ENCODE measurements around the gene C9orf40. TPM values are rescaled to one million over a fixed set of nuclear protein-coding genes. Genes with fewer than 3 reads are reported as not detected.

The C9orf40 gene
- polyA plus RNA-seq, 1 of the 3 experiments (the other 2 are of a cell fraction): 2.0 TPM

DNA sequence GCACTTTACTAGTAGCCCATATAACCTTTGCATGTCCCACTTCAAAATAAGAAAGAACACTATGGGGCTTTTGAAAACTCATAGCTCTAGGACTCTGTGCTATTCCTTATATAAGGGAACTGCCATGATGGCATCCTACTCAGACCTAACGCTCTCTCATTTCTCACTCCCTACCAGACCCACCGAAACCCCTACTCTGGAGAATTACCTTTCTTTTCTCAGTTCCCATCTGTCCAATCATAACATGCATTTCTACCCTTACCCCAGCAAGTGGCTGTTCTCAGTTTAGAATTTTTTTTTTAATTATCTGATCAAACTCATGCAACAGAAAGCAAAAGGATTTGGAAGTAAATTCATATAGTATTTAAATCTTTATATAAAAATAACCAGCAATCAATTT, 48.1 kb upstream of the C9orf40 start:
- H4K20me1 ChIP-seq (ENCODE audit: insufficient read depth): no peaks in the 10 kb centered on the region
- H3K27me3 ChIP-seq (ENCODE audit: insufficient read depth): no peaks in the 10 kb centered on the region
- CTCF ChIA-PET: interaction anchor here (1.0 to 9.3 kb wide), 9 partner anchors 11 to 1801 kb away, joined by 3 to 159 read pairs (median 4); partner anchors contain the start of gene C9orf40
- no peak overlapping the region for H3K4me3 ChIP-seq (ENCODE audit: low read depth in 2 of 2, low read length in 1 of 2)
- WGBS (ENCODE audit: low lambda C conversion rate): 100% methylated on average over 2 of the region's 2 CpGs
- no peaks in the 10 kb centered on the region for H3K9me2 ChIP-seq
- H3K79me2 ChIP-seq (ENCODE audit: insufficient read depth): no peaks in the 10 kb centered on the region
- peaks cover 9 to 23% of the 10 kb centered on the region in 2 experiments for H3K36me3 ChIP-seq (replicated peaks in 1 of 2; ENCODE audit: control insufficient read depth in 1 of 2, insufficient read depth in 2 of 2, low read length in 1 of 2)
- TF ChIP-seq NFIC (IDR thresholded peaks at IDR 0.05; ENCODE audit: borderline replicate concordance) (no peak), TCF12 (IDR thresholded peaks at IDR 0.05) (no peak), MXI1 (IDR thresholded peaks at IDR 0.05; ENCODE audit: low read depth, low read length) (no peak), RXRA (IDR thresholded peaks at IDR 0.05; ENCODE audit: borderline replicate concordance, low read depth) (no peak), NRF1 (IDR thresholded peaks at IDR 0.05; ENCODE audit: low read depth, low read length) (no peak), RFX5 (IDR thresholded peaks at IDR 0.05; ENCODE audit: low read length) (no peak), CHD2 (IDR thresholded peaks at IDR 0.05; ENCODE audit: low read length, partially characterized antibody) (no peak), TEAD4 (IDR thresholded peaks at IDR 0.05; ENCODE audit: borderline replicate concordance, insufficient read depth) (no peak), ELF1 (IDR thresholded peaks at IDR 0.05) (no peak)
- TF ChIP-seq, protein P1, sequence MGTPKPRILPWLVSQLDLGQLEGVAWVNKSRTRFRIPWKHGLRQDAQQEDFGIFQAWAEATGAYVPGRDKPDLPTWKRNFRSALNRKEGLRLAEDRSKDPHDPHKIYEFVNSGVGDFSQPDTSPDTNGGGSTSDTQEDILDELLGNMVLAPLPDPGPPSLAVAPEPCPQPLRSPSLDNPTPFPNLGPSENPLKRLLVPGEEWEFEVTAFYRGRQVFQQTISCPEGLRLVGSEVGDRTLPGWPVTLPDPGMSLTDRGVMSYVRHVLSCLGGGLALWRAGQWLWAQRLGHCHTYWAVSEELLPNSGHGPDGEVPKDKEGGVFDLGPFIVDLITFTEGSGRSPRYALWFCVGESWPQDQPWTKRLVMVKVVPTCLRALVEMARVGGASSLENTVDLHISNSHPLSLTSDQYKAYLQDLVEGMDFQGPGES (IDR thresholded peaks at IDR 0.05; ENCODE audit: low read depth, low read length): no peak
- TF ChIP-seq, protein P2, sequence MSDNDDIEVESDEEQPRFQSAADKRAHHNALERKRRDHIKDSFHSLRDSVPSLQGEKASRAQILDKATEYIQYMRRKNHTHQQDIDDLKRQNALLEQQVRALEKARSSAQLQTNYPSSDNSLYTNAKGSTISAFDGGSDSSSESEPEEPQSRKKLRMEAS (IDR thresholded peaks at IDR 0.05; ENCODE audit: low read depth): no peak
- TF ChIP-seq, protein P3, sequence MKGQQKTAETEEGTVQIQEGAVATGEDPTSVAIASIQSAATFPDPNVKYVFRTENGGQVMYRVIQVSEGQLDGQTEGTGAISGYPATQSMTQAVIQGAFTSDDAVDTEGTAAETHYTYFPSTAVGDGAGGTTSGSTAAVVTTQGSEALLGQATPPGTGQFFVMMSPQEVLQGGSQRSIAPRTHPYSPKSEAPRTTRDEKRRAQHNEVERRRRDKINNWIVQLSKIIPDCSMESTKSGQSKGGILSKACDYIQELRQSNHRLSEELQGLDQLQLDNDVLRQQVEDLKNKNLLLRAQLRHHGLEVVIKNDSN (IDR thresholded peaks at IDR 0.05; ENCODE audit: borderline replicate concordance, low read depth): no peak
- POLR2A ChIA-PET: no interaction called here
- H3K4me1 ChIP-seq (ENCODE audit: control insufficient read depth in 1 of 2, insufficient read depth in 2 of 2, low read depth in 1 of 2, low read length in 1 of 2): no peaks in the 10 kb centered on the region
- no peak overlapping the region for H3K27ac ChIP-seq (ENCODE audit: low read depth in 2 of 2, low read length in 1 of 2)
- H3F3A ChIP-seq (replicated peaks; ENCODE audit: insufficient read depth): peaks cover 11% of the 10 kb centered on the region
- no peak overlapping the region for H2AFZ ChIP-seq (ENCODE audit: low read depth)
- no peaks in the 10 kb centered on the region for H3K9me3 ChIP-seq
- no peak for DNase-seq
- H3K9ac ChIP-seq: no peak overlapping the region
- H3K4me2 ChIP-seq: no peak overlapping the region

DNA sequence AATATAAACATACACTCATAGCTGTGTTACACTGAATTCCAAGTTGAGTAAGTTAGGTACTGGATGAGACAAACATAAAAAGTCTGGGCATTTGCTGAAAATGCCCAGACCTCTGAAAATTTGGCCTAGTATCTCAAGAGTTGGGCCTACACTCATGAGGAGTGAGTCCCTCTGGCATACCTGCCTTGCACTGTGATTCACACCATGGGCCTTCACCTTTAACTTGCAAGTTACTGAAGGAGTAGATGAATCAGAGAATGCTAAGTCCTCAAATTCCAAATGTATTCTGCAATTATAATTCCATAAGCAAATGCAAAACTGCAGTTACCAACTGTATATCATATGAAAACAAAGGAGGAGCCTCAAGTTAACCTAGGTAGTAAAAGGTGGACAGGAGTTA, 32.3 kb upstream of the C9orf40 start:
- ChIA-PET POLR2A (no interaction called here), CTCF (interaction anchor here (1.2 to 1.4 kb wide), 2 partner anchors 33 to 207 kb away, joined by 3 to 6 read pairs; partner anchors contain the start of gene C9orf40)
- Histone ChIP-seq H4K20me1 (ENCODE audit: insufficient read depth) (no peaks in the 10 kb centered on the region), H3K9me2 (no peaks in the 10 kb centered on the region), H2AFZ (ENCODE audit: low read depth) (no peak overlapping the region), H3K79me2 (ENCODE audit: insufficient read depth) (no peaks in the 10 kb centered on the region), H3K4me1 (ENCODE audit: control insufficient read depth in 1 of 2, insufficient read depth in 2 of 2, low read depth in 1 of 2, low read length in 1 of 2) (no peaks in the 10 kb centered on the region; a peak in 1 of 4 replicates), H3K9ac (no peak overlapping the region), H3K27me3 (ENCODE audit: insufficient read depth) (no peaks in the 10 kb centered on the region), H3K4me3 (ENCODE audit: low read depth in 2 of 2, low read length in 1 of 2) (no peak overlapping the region), H3K36me3 (replicated peaks in 1 of 2; ENCODE audit: control insufficient read depth in 1 of 2, insufficient read depth in 2 of 2, low read length in 1 of 2) (peaks cover 20 to 33% of the 10 kb centered on the region in 2 experiments), H3K4me2 (no peak overlapping the region), H3F3A (replicated peaks; ENCODE audit: insufficient read depth) (peaks cover 3% of the 10 kb centered on the region), H3K27ac (ENCODE audit: low read depth in 2 of 2, low read length in 1 of 2) (no peak overlapping the region), H3K9me3 (no peaks in the 10 kb centered on the region)
- no peak for DNase-seq
- TF ChIP-seq YY1 (IDR thresholded peaks at IDR 0.05; ENCODE audit: low read depth) (no peak), NFIC (IDR thresholded peaks at IDR 0.05; ENCODE audit: borderline replicate concordance) (no peak), SIN3A (IDR thresholded peaks at IDR 0.05; ENCODE audit: borderline replicate concordance, low read depth, low read length) (no peak), MEF2A (IDR thresholded peaks at IDR 0.05; ENCODE audit: borderline replicate concordance, low read depth) (no peak), RXRA (IDR thresholded peaks at IDR 0.05; ENCODE audit: borderline replicate concordance, low read depth) (no peak), SMC3 (IDR thresholded peaks at IDR 0.05; ENCODE audit: low read depth, low read length) (no peak), FOXM1 (IDR thresholded peaks at IDR 0.05; ENCODE audit: low read depth) (no peak), POLR2AphosphoS5 (IDR thresholded peaks at IDR 0.05; ENCODE audit: low read depth, low read length) (no peak), CHD2 (IDR thresholded peaks at IDR 0.05; ENCODE audit: low read length, partially characterized antibody) (no peak), GABPA (IDR thresholded peaks at IDR 0.05; ENCODE audit: low read depth) (no peak)
- TF ChIP-seq, protein P2 (IDR thresholded peaks at IDR 0.05; ENCODE audit: low read depth): no peak
- TF ChIP-seq, protein P3 (IDR thresholded peaks at IDR 0.05; ENCODE audit: borderline replicate concordance, low read depth): no peak
- TF ChIP-seq, protein P4, sequence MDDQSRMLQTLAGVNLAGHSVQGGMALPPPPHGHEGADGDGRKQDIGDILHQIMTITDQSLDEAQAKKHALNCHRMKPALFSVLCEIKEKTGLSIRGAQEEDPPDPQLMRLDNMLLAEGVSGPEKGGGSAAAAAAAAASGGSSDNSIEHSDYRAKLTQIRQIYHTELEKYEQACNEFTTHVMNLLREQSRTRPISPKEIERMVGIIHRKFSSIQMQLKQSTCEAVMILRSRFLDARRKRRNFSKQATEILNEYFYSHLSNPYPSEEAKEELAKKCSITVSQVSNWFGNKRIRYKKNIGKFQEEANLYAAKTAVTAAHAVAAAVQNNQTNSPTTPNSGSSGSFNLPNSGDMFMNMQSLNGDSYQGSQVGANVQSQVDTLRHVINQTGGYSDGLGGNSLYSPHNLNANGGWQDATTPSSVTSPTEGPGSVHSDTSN (IDR thresholded peaks at IDR 0.05): no peak
- TF ChIP-seq, protein P5, sequence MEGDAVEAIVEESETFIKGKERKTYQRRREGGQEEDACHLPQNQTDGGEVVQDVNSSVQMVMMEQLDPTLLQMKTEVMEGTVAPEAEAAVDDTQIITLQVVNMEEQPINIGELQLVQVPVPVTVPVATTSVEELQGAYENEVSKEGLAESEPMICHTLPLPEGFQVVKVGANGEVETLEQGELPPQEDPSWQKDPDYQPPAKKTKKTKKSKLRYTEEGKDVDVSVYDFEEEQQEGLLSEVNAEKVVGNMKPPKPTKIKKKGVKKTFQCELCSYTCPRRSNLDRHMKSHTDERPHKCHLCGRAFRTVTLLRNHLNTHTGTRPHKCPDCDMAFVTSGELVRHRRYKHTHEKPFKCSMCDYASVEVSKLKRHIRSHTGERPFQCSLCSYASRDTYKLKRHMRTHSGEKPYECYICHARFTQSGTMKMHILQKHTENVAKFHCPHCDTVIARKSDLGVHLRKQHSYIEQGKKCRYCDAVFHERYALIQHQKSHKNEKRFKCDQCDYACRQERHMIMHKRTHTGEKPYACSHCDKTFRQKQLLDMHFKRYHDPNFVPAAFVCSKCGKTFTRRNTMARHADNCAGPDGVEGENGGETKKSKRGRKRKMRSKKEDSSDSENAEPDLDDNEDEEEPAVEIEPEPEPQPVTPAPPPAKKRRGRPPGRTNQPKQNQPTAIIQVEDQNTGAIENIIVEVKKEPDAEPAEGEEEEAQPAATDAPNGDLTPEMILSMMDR (IDR thresholded peaks at IDR 0.05): no peak
- TF ChIP-seq, protein P1 (IDR thresholded peaks at IDR 0.05; ENCODE audit: low read depth, low read length): no peak

All from SK-N-SH (cell line).